ENCODE measurements around the gene EPB41L2.

GRCh38 chr6:130869681-130870080 is 193.4 kb downstream of the EPB41L2 start:
- TF ChIP-seq CTCF (IDR thresholded peaks at IDR 0.05) (no peak), POLR2A (IDR thresholded peaks at IDR 0.05) (no peak), EP300 (IDR thresholded peaks at IDR 0.05) (no peak)

All from upper lobe of left lung (tissue), 4 donors.